ENCODE measurements around the gene EGR1.

EGR1 gene

GRCh38 chr5:138448070-138448469, 17.2 kb upstream of the EGR1 start:
- TF ChIP-seq CTCF (IDR thresholded peaks at IDR 0.05; ENCODE audit: low read depth, low read length), result no peak
- DNase-seq (ENCODE audit: extremely low read depth, low read depth), result no peak

- TF ChIP-seq CTCF (IDR thresholded peaks at IDR 0.05; ENCODE audit: low read depth, low read length), result no peak
- DNase-seq (ENCODE audit: extremely low read depth, low read depth), result no peak
Measured at GRCh38 chr5:138448481-138449398, 16.5 kb upstream of the EGR1 start.

GRCh38 chr5:138449501-138450239, 15.6 kb upstream of the EGR1 start:
- peak; percentile 53 for DNase-seq (ENCODE audit: extremely low read depth, low read depth)

GRCh38 chr5:138450971-138451370, 14.3 kb upstream of the EGR1 start:
- DNase-seq (ENCODE audit: extremely low read depth, low read depth), result no peak
- no peak for TF ChIP-seq CTCF (IDR thresholded peaks at IDR 0.05; ENCODE audit: low read depth, low read length)

More at GRCh38 chr5:138449501-138450239, 15.6 kb upstream of the EGR1 start:
- peak; percentile 94 for TF ChIP-seq CTCF (IDR thresholded peaks at IDR 0.05; ENCODE audit: low read depth, low read length)

GRCh38 chr5:138452720-138453119, 12.6 kb upstream of the EGR1 start:
- TF ChIP-seq CTCF (IDR thresholded peaks at IDR 0.05; ENCODE audit: low read depth, low read length), result no peak
- DNase-seq (ENCODE audit: extremely low read depth, low read depth), result no peak

GRCh38 chr5:138453590-138453989, 11.7 kb upstream of the EGR1 start:
- TF ChIP-seq CTCF (IDR thresholded peaks at IDR 0.05; ENCODE audit: low read depth, low read length), result no peak
- no peak for DNase-seq (ENCODE audit: extremely low read depth, low read depth)

DNA sequence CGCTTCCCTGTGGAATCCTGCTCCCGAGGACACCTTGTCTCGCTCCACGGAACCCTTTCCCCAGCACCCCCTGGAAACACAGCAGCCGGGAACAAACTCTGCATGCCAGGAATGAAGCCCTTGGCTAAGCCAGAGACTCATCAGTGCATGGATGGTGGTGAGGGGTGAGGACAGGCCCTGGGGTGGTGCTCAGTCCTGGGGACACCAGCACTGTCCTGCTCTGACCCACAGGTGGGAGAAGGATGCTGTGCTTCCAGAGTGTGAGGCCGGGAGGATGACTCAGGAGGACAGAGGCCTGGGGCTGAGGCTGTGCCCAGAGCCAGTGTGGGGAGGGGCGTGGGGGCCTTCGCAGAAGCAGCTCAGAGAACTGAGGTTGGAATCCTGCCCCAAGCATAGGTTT, 11.2 kb upstream of the EGR1 start:
- TF ChIP-seq CTCF (IDR thresholded peaks at IDR 0.05; ENCODE audit: low read depth, low read length), result no peak
- DNase-seq (ENCODE audit: extremely low read depth, low read depth), result no peak

Measured in AG09319 (cell line).